ENCODE measurements around the gene PECR. TPM values are rescaled to one million over a fixed set of nuclear protein-coding genes. Genes with fewer than 3 reads are reported as not detected.

Gene PECR
- total and polyA plus RNA-seq, 10 of the 15 experiments (the other 5 are each of a cell fraction or from before 2014, with no cell fraction given): 7.6 to 37.4 (median 25.7) TPM

GRCh38 chr2:216014986-216015385 lies 66.6 kb downstream of the PECR start:
- TF ChIP-seq ZNF207 (IDR thresholded peaks at IDR 0.05; ENCODE audit: borderline replicate concordance): no peak
- TF ChIP-seq TCF3 (IDR thresholded peaks at IDR 0.05; ENCODE audit: borderline replicate concordance, insufficient read depth, low read depth, low read length): peak; percentile 75; the same call in 1 of the 2 replicates
- peak; percentile 92 for TF ChIP-seq BCL3 (IDR thresholded peaks at IDR 0.05; ENCODE audit: borderline replicate concordance, insufficient read depth, low read depth, low read length, poor library complexity, severe bottlenecking)
- ATAC-seq (no peak), DNase-seq (ENCODE audit: low read depth, low spot score) (no peak), FAIRE-seq (no peak)
- Histone ChIP-seq H3K27me3 (replicated peaks in 1 of 2; ENCODE audit: control insufficient read depth in 2 of 2, insufficient read depth in 2 of 2, low read length in 1 of 2) (no peaks in the 10 kb centered on the region), H3K4me1 (ENCODE audit: control insufficient read depth, insufficient read depth, low read length) (peaks cover 24% of the 10 kb centered on the region), H3K79me2 (ENCODE audit: control insufficient read depth, insufficient read depth, low read length) (peaks cover 36% of the 10 kb centered on the region), H3K27ac (ENCODE audit: control insufficient read depth, insufficient read depth) (peak overlapping the region; percentile 93), H3K4me3 (no peak overlapping the region), H4K20me1 (ENCODE audit: control insufficient read depth, insufficient read depth) (no peaks in the 10 kb centered on the region), H3K36me3 (ENCODE audit: control insufficient read depth in 2 of 2, insufficient read depth in 2 of 2, low read length in 1 of 2) (no peaks in the 10 kb centered on the region), H3K9ac (ENCODE audit: control insufficient read depth, insufficient read depth, low read length) (no peak overlapping the region), H3K4me2 (ENCODE audit: control insufficient read depth, insufficient read depth) (peak overlapping the region; percentile 52; the same call in 1 of the 2 replicates), H3K9me3 (replicated peaks; ENCODE audit: control insufficient read depth, insufficient read depth, low read length) (no peaks in the 10 kb centered on the region; the same call in 2 of the 3 replicates), H2AFZ (ENCODE audit: control insufficient read depth, low read depth, low read length) (no peak overlapping the region)
- RAD21 ChIA-PET (ENCODE audit: unreplicated experiment): interaction anchor here (1.0 to 11.4 kb wide), 5 partner anchors 10 to 95 kb away, joined by 5 to 172 read pairs (median 39); partner anchors contain the start of gene XRCC5
- 93% methylated on average over 23 of the region's 23 CpGs for WGBS (ENCODE audit: insufficient coverage, insufficient replicate concordance, low lambda C conversion rate, missing lambda C conversion rate)
- in situ Hi-C loops (cut with MboI) (no loop called here), intact Hi-C loops (cut with micrococcal nuclease; ENCODE audit: unreplicated experiment) (loop anchor here (2.0 kb wide), 1 partner anchor 38 kb away; no protein-coding TSS in a partner anchor)
- no TSS peak for BruUV-seq (replicated peaks)
- CTCF ChIA-PET: interaction anchor here (0.6 to 9.8 kb wide), 8 partner anchors 9 to 95 kb away, joined by 3 to 323 read pairs (median 12); no protein-coding TSS in a partner anchor
- POLR2A ChIA-PET: interaction anchor here (0.8 to 4.6 kb wide), 5 partner anchors 8 to 53 kb away, joined by 4 to 61 read pairs (median 18); no protein-coding TSS in a partner anchor
- SMC1A ChIA-PET (ENCODE audit: uncharacterized antibody, unreplicated experiment): interaction anchor here (1.4 to 11.6 kb wide), 5 partner anchors 9 to 85 kb away, joined by 4 to 224 read pairs (median 64); no protein-coding TSS in a partner anchor

Measured in GM12878 (cell line).